ENCODE data around the gene SYNJ1.

The SYNJ1 gene

DNA sequence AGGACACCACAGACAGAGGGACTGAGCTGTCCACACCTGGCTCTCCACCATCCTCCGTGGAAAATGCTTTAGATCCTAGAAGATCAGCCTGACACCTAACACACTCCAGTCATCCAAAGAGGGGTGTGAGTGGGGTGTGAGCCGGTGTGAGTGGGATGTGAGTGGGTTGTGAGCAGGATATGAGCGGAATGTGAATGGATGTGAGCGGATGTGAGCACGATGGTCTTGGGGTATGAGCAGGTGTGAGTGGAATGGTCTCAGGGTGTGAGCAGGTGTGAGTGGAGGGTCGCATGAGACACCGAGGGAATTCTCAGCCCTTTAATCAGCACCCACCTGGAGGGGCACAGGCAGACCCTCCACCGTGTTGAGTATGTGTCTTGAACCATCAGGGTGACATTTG lies 143.3 kb downstream of the SYNJ1 start:
- TF ChIP-seq ZFX (IDR thresholded peaks at IDR 0.05) (no peak), CTCF (conservative IDR thresholded peaks at IDR 0.05) (no peak)
- no peak overlapping the region for H3K27ac ChIP-seq

GRCh38 chr21:32581732-32582131 lies 146.1 kb downstream of the SYNJ1 start:
- TF ChIP-seq CTCF (conservative IDR thresholded peaks at IDR 0.05) (no peak), ZFX (IDR thresholded peaks at IDR 0.05) (no peak)
- H3K27ac ChIP-seq, result no peak overlapping the region

- no peak overlapping the region for H3K27ac ChIP-seq
- TF ChIP-seq ZFX (IDR thresholded peaks at IDR 0.05) (no peak), CTCF (conservative IDR thresholded peaks at IDR 0.05) (no peak)
These were observed 146.9 kb downstream of the SYNJ1 start for GRCh38 chr21:32580949-32581348.

All from C4-2B (cell line).